Measurements from ENCODE around the gene LRRC46. TPM values are rescaled to one million over a fixed set of nuclear protein-coding genes. Genes with fewer than 3 reads are reported as not detected.

The LRRC46 gene
- total and polyA plus RNA-seq, 2 of the 4 experiments (the other 2 are of a cell fraction): 0.77 TPM; not detected in 1

DNA sequence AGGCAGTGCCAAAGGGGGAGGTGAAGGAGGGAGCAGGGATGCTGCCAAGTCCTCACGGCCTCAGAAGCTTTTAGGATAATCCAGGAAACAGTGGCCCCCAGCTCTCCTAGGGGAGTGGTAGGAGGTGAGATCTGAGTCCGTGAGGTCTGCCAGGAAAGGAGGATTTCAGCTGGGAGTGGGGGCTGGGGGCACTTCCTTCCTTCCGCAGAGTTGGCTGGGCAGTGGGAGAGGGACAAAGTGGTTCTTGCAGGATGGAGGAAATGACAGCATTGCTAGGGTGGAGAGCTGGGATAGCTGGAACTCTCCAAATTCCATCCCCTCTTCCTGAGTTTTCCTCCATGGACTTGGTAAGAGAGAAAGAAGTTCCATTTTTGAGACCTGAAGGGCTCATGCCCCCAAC is 24.3 kb downstream of the LRRC46 start:
- Histone ChIP-seq H3K4me3 (ENCODE audit: insufficient read depth, low read depth, low read length) (no peak overlapping the region), H3K18ac (ENCODE audit: low read depth, low read length) (no peak overlapping the region), H2AK5ac (ENCODE audit: low read depth, low read length) (no peak overlapping the region), H3K14ac (replicated peaks; ENCODE audit: low read depth, low read length) (no peak overlapping the region), H3K4me1 (ENCODE audit: control insufficient read depth, insufficient read depth, low read length) (no peaks in the 10 kb centered on the region), H3K9me3 (ENCODE audit: control insufficient read depth, insufficient read depth, low read length) (no peaks in the 10 kb centered on the region), H3K27me3 (ENCODE audit: control insufficient read depth, insufficient read depth, low read length) (peaks cover 61% of the 10 kb centered on the region), H3K9me1 (ENCODE audit: insufficient read depth, low read length) (no peaks in the 10 kb centered on the region), H2BK20ac (ENCODE audit: low read depth, low read length) (no peak overlapping the region), H3K9ac (ENCODE audit: low read depth, low read length) (no peak overlapping the region), H3K79me1 (ENCODE audit: low read depth in 1 of 2, low read length in 2 of 2) (no peaks in the 10 kb centered on the region), H2BK15ac (ENCODE audit: low read depth, low read length) (no peak overlapping the region), H3K36me3 (ENCODE audit: control insufficient read depth, insufficient read depth, low read length) (no peaks in the 10 kb centered on the region), H3K56ac (ENCODE audit: extremely low read depth, insufficient read depth, low read length) (no peak overlapping the region), H3K27ac (ENCODE audit: insufficient read depth, low read length) (no peak overlapping the region), H4K8ac (ENCODE audit: low read depth in 2 of 2, low read length in 2 of 2) (no peak overlapping the region), H3K4me2 (ENCODE audit: low read depth, low read length) (no peak overlapping the region), H4K91ac (ENCODE audit: insufficient read depth, low read depth, low read length) (no peak overlapping the region), H4K5ac (ENCODE audit: low read depth, low read length) (no peak overlapping the region), H2BK120ac (ENCODE audit: low read depth, low read length) (no peak overlapping the region), H4K20me1 (ENCODE audit: insufficient read depth, low read length) (no peaks in the 10 kb centered on the region), H3K4ac (ENCODE audit: low read depth, low read length) (no peak overlapping the region), H3K23ac (ENCODE audit: low read depth, low read length) (no peak overlapping the region), H2BK5ac (ENCODE audit: low read depth, low read length, poor library complexity, severe bottlenecking) (no peak overlapping the region), H2AFZ (replicated peaks; ENCODE audit: low read length, poor library complexity) (no peak overlapping the region), H2AK9ac (replicated peaks; ENCODE audit: low read depth, low read length, poor library complexity) (no peak overlapping the region)
- no TSS peak for BruUV-seq (replicated peaks)
- no CpG with 5 or more reads among the region's 3 CpGs for WGBS, 2 experiments (ENCODE audit: extremely low coverage in 2 of 2, insufficient read length in 1 of 2)
- CTCF ChIA-PET: no interaction called here
- POLR2A ChIA-PET (ENCODE audit: unreplicated experiment): no interaction called here
- dilution Hi-C loops (cut with HindIII; ENCODE audit: low sequenced_read_pairs, unreplicated experiment) (no loop called here), in situ Hi-C loops (cut with MboI; ENCODE audit: low sequenced_read_pairs) (no loop called here), intact Hi-C loops (cut with micrococcal nuclease) (no loop called here)
- ATAC-seq (ENCODE audit: low read depth) (no peak), DNase-seq (no peak)
- TF ChIP-seq FOS (IDR thresholded peaks at IDR 0.05; ENCODE audit: low read depth, low read length) (no peak), MAFK (IDR thresholded peaks at IDR 0.05; ENCODE audit: low read depth, low read length) (no peak), MAZ (IDR thresholded peaks at IDR 0.05; ENCODE audit: borderline replicate concordance, low read depth, low read length) (no peak), CHD1 (IDR thresholded peaks at IDR 0.05; ENCODE audit: low read depth, low read length) (no peak)
- TF ChIP-seq, protein P1, sequence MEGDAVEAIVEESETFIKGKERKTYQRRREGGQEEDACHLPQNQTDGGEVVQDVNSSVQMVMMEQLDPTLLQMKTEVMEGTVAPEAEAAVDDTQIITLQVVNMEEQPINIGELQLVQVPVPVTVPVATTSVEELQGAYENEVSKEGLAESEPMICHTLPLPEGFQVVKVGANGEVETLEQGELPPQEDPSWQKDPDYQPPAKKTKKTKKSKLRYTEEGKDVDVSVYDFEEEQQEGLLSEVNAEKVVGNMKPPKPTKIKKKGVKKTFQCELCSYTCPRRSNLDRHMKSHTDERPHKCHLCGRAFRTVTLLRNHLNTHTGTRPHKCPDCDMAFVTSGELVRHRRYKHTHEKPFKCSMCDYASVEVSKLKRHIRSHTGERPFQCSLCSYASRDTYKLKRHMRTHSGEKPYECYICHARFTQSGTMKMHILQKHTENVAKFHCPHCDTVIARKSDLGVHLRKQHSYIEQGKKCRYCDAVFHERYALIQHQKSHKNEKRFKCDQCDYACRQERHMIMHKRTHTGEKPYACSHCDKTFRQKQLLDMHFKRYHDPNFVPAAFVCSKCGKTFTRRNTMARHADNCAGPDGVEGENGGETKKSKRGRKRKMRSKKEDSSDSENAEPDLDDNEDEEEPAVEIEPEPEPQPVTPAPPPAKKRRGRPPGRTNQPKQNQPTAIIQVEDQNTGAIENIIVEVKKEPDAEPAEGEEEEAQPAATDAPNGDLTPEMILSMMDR (conservative IDR thresholded peaks at IDR 0.05; ENCODE audit: low read depth, low read length): no peak

Data from IMR-90 (cell line).